HG03521 (cell line): ENCODE measurements around the gene EFCAB12.
"Not testable (repeated sequence)": the region's sequence is repeated elsewhere in the genome, so short reads cannot be mapped to it uniquely, and the experiment has no call there.

Source experiments
- ATAC-seq: cut with Tn5 transposase; IDR thresholded peaks from one replicate; pipeline ENCODE4 v1.9.1; 2021; ENCODE audit warnings: mild to moderate bottlenecking, moderate library complexity; ENCODE audit not compliant: unreplicated experiment

EFCAB12 gene

GRCh38 chr3:129371041-129371826, 57.2 kb downstream of the EFCAB12 start:
- ATAC-seq, result no peak

GRCh38 chr3:129370248-129370964, 58.0 kb downstream of the EFCAB12 start:
- no peak for ATAC-seq

- ATAC-seq, result no peak
Measured at GRCh38 chr3:129369711-129370110, 58.7 kb downstream of the EFCAB12 start.

GRCh38 chr3:129367821-129368220, 60.6 kb downstream of the EFCAB12 start:
- ATAC-seq, result no peak

- no peak for ATAC-seq
Measured at GRCh38 chr3:129366312-129366831, 62.1 kb downstream of the EFCAB12 start.

- ATAC-seq, result no peak
Measured at GRCh38 chr3:129365296-129366136, 62.9 kb downstream of the EFCAB12 start.

GRCh38 chr3:129364811-129365210, 63.6 kb downstream of the EFCAB12 start:
- ATAC-seq, result not testable (repeated sequence)

GRCh38 chr3:129363356-129363755, 65.1 kb downstream of the EFCAB12 start:
- not testable (repeated sequence) for ATAC-seq

- ATAC-seq, result no peak
Measured at GRCh38 chr3:129360705-129361460, 67.6 kb downstream of the EFCAB12 start.

GRCh38 chr3:129360171-129360611, 68.2 kb downstream of the EFCAB12 start:
- ATAC-seq, result no peak

- no peak for ATAC-seq
Measured at GRCh38 chr3:129358772-129359371, 69.6 kb downstream of the EFCAB12 start.

- no peak for ATAC-seq
Measured at GRCh38 chr3:129358177-129358771, 70.2 kb downstream of the EFCAB12 start.

GRCh38 chr3:129357616-129358015, 70.8 kb downstream of the EFCAB12 start:
- no peak for ATAC-seq

GRCh38 chr3:129356756-129357425, 71.5 kb downstream of the EFCAB12 start:
- ATAC-seq, result no peak

- no peak for ATAC-seq
Measured at GRCh38 chr3:129353589-129353941, 74.9 kb downstream of the EFCAB12 start.

GRCh38 chr3:129352650-129353588, 75.5 kb downstream of the EFCAB12 start:
- ATAC-seq, result no peak

GRCh38 chr3:129352045-129352444, 76.4 kb downstream of the EFCAB12 start:
- ATAC-seq, result no peak
